ENCODE data around the gene DCAF15.
"Not testable (repeated sequence)": the region's sequence is repeated elsewhere in the genome, so short reads cannot be mapped to it uniquely, and the experiment has no call there.

DCAF15 gene

GRCh38 chr19:13959962-13960862, 7.9 kb downstream of the DCAF15 start:
- no peak for DNase-seq (ENCODE audit: low read depth in 2 of 2)

GRCh38 chr19:13960863-13961784, 8.8 kb downstream of the DCAF15 start:
- DNase-seq (ENCODE audit: low read depth in 2 of 2) = no peak

GRCh38 chr19:13961826-13962698, 9.8 kb downstream of the DCAF15 start:
- no peak for DNase-seq (ENCODE audit: low read depth in 2 of 2)

DNA sequence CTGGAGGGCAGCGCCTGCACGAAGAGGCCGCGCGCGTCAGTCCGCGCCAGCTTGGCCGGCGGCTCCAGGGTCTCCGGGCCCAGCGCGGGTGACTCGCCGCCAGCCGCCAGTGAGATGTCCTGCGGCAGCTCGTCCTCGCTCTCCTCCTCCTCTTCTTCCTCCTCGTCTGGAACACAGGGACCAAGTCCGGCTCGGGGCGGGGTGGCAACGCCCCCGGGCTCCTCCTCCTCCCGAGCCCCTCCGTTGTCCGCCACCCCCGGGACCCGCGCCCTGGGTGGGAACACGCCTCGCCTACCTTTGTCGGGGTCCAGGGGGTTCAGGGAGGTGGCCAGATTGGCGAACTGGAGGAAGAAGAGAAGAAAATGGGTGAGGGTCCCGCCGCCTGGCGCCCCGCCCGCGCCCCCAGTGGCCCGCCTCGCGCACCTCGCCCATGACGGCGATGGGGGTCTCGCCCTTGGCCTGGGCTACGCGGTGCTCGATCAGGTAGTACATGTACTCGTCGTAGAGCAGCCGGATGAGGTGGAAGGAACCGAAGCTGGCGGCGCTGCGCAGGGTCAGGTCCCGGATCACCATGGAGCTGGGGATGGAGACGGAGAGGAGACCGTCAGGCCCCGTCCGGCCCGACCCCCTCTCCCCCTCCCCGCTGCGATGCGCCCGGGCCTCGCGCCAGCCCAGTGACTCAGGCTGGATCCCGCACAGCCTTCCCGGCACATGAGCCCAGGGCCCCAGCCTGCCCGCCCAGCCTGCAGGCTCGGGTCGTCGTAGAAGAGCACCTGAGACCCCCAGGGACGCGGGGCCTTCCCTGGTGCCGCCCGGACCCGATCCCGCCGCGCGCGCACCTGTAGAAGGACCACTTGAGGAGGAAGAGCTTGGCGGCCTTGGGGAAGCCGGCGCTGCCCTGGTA, 10.6 kb downstream of the DCAF15 start:
- DNase-seq (ENCODE audit: low read depth in 2 of 2) = no peak

GRCh38 chr19:13963603-13964105, 11.3 kb downstream of the DCAF15 start:
- DNase-seq (ENCODE audit: low read depth in 2 of 2) = no peak

DNA sequence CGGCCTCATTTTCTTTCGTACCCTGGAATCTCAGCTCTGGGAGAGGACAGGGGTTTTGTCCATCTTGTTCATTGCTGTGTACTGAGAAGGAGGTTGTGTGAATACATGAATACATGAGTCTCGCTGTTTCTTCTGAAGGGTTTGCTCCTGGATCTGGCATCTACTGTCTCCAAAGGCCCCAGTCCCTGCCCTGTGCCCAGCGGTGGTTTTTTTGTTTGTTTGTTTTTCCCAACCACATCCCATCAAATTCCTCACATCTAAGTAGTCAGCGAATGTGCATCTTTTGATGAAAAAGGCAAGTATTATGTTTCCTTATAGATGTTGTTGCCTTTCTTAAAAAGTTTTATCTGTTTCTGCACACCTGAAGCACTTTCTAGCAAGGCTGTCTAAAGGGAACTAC, 12.5 kb downstream of the DCAF15 start:
- DNase-seq (ENCODE audit: low read depth in 2 of 2) = no peak

GRCh38 chr19:13965377-13965896, 13.1 kb downstream of the DCAF15 start:
- DNase-seq (ENCODE audit: low read depth in 2 of 2) = no peak

- no peak for DNase-seq (ENCODE audit: low read depth in 2 of 2)
These were observed 13.8 kb downstream of the DCAF15 start for GRCh38 chr19:13965926-13966683.

GRCh38 chr19:13966684-13967128, 14.4 kb downstream of the DCAF15 start:
- DNase-seq (ENCODE audit: low read depth in 2 of 2) = no peak

GRCh38 chr19:13967206-13967605, 14.9 kb downstream of the DCAF15 start:
- not testable (repeated sequence) for DNase-seq (ENCODE audit: low read depth in 2 of 2)

GRCh38 chr19:13968383-13968935, 16.1 kb downstream of the DCAF15 start:
- DNase-seq (ENCODE audit: low read depth in 2 of 2) = no peak

- no peak for DNase-seq (ENCODE audit: low read depth in 2 of 2)
These were observed 16.7 kb downstream of the DCAF15 start for GRCh38 chr19:13968999-13969398.

GRCh38 chr19:13969897-13970296, 17.6 kb downstream of the DCAF15 start:
- no peak for DNase-seq (ENCODE audit: low read depth in 2 of 2)

DNA sequence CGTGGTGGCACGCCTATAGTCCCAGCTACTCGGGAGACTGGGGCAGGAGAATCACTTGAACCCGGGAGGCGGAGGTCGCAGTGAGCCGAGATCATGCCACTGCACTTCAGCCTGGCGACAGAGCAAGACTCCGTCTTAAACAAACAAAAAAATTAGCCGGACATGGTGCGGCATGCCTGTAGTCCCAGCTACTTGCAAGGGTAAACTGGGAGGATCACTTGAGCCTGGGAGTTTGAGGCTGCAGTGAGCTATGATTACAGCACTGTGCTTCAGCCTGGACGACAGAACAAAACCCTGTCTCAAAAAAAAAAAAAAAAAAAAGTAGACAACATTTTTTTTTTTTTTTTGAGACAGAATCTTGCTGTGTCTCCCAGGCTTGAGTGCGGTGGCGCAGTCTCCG, 19.6 kb downstream of the DCAF15 start:
- DNase-seq (ENCODE audit: low read depth in 2 of 2) = not testable (repeated sequence)

GRCh38 chr19:13972368-13973155, 20.3 kb downstream of the DCAF15 start:
- no peak for DNase-seq (ENCODE audit: low read depth in 2 of 2)

DNA sequence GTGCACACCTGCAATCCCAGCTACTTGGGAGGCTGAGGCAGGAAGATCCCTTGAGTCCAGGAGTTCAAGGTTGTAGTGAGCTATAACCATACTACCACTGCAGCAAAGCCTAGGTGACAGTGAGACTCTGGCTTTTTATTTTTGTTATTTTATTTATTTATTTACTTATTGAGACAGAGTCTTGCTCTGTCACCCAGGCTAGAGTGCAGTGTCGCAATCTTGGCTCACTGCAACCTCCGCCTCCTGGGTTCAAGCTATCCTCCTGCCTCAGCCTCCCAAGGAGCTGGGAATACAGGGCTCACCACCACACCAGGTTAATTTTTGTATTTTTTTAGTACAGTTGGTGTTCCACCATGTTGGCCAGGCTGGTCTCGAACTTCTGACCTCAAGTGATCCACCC, 21.2 kb downstream of the DCAF15 start:
- DNase-seq (ENCODE audit: low read depth in 2 of 2) = not testable (repeated sequence)

GRCh38 chr19:13974073-13974472, 21.8 kb downstream of the DCAF15 start:
- no peak for DNase-seq (ENCODE audit: low read depth in 2 of 2)

GRCh38 chr19:13975870-13976269, 23.6 kb downstream of the DCAF15 start:
- no peak for DNase-seq (ENCODE audit: low read depth in 2 of 2)

Data from stimulated activated CD4-positive, alpha-beta T cell treated with anti-CD3 and anti-CD28 coated beads, Interleukin-12 subunit alpha, Interleukin-12 subunit beta, amount 100 ng/mL, for 24 hours (primary cell).